HG03442 (cell line): ENCODE measurements around the gene MACROH2A1.
A peak's percentile ranks its signal among the peaks of the same experiment; 100 is the strongest.
"Not testable (repeated sequence)": the region's sequence is repeated elsewhere in the genome, so short reads cannot be mapped to it uniquely, and the experiment has no call there.

Experiments
- ATAC-seq: cut with Tn5 transposase; IDR thresholded peaks from one replicate; pipeline ENCODE4 v1.9.1; 2021; ENCODE audit warnings: mild to moderate bottlenecking, moderate library complexity; ENCODE audit not compliant: unreplicated experiment

MACROH2A1 gene

DNA sequence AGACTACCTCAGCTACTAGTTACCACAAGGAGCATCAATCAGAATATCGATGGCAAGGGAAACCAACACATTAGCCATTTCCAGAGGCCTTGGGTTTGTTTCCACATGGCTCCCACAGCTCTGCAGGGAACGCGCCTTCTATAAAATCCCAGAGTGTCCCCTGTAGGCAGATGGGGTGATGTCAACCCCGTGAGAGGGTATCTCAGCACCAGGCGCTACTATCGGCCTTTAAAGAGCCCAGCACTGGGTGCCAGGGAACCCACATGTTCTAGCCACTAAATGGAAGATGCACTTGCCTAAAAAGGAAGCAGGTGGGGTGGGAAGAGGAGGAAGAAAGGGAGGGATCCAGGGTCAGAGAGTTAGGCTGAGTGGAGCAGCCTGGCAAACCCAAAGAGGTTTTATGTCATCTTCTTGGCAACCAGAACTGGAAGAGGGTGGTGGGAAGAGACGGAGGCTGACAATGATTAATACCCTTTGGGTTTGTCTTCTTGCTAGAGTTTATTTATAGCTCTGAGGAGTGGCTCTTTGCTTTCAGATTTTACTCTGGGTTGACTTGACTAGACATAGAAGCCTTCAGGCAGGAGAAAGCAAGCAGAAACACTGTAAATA, 19.9 kb downstream of the MACROH2A1 start:
- no peak for ATAC-seq

DNA sequence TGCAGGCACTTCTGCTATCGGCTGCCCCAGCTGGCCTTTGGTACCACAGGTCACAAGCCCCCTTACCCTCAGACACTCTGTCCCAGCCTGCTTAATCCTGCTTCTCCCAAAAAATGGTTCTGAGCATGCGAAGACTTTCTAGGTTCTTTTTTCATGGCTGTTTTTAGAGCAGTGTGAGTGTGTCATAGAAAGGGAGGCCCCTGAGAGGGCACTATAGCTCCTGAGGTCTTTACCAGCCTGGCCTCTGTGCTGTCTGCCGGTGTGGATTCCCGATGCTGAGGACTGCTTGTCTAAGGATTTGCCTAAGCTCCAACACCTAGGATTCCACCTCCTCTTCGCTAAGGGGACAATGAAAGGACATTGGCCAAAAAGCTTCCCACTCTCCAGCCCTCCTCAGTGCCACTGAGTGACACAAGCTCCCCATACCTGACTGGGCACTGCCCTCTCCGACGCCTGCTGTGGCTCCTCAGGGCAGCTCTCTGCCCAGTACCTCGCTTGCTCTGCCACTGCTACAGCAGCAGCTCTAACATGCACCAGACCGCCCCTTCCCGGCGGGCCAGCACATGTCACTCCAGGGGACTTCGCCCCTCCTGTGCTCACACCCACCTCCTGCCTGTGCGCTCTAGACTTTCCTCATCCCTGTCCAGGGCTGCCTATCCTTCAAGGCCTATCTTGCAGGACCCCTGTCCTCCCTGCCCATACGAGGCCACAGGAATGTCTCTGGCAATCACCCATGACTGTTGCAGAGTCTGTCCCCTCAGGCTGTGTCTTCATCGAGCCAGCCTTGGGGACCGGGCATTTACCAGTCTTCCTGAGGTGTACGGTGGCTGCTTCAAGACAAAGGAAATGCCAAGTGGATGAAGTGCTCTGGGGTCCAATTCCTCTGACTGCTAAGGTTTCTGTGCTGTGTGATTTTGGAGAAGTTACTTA, 21.0 kb downstream of the MACROH2A1 start:
- ATAC-seq = no peak

DNA sequence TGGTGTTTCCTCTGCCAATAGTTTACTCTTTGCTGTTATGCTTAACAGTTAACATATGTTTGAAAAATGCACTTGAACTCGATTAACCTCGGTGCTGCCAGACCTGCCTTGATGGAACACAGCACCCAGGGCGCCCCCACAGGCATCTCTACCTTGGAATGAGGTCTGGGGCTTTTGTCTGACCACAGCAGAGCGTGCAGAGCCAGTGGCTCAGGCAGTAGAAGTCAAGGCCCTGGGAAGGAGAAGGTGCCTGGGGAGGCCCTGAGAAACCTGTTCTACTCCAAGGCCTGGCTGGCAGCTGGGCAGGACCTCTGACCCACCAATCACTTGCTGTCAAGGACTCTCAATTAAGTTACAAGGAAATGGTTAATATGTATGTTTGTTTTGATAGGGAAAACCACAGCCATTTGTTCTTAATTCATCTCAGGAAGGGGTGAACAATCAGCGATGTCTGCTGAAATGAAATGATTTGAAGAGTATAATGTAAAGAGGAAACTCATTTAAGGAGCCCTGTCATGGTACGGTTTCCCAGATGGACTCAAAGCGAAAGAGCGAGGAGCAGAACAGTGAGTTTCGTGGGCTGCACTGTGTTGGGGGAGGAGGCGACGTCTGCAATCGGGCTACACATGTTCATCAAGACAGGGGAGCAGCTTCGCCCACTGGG, 21.9 kb downstream of the MACROH2A1 start:
- peak; percentile 73 for ATAC-seq

DNA sequence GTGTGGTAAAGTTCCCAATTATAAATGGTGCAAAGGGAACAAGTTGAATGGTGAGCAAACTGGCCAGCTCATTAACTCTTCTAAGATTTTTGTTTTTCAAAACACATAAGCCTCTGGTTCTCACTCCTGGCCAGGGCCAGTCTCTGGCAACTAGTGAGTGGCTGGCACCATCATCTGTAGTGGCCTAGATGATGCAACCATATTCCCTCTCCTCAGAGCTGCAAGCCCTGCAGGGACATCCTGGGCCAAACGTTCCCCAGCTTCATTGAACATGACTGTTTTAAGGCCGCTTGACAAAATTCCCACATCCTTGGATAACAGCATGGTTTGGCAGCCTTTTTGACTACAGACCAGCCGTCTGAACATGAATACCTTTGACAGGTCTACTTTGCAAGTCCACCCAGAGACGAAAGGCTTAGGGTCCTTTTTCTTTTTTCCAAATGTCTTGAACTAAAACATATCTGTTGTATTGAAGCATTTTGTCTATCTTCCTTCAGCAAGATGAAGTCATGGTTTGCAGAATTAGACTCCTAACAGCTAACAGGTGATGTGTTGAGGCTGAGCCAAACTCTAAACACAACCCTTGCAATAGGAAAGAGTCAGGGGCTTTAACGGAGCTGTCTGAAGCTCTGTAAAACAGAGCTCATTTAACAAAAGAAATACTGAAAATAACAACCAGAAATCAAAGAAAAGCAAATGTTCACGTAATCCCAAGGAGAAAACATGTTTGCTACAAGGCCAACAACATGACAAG, 23.8 kb downstream of the MACROH2A1 start:
- no peak for ATAC-seq

DNA sequence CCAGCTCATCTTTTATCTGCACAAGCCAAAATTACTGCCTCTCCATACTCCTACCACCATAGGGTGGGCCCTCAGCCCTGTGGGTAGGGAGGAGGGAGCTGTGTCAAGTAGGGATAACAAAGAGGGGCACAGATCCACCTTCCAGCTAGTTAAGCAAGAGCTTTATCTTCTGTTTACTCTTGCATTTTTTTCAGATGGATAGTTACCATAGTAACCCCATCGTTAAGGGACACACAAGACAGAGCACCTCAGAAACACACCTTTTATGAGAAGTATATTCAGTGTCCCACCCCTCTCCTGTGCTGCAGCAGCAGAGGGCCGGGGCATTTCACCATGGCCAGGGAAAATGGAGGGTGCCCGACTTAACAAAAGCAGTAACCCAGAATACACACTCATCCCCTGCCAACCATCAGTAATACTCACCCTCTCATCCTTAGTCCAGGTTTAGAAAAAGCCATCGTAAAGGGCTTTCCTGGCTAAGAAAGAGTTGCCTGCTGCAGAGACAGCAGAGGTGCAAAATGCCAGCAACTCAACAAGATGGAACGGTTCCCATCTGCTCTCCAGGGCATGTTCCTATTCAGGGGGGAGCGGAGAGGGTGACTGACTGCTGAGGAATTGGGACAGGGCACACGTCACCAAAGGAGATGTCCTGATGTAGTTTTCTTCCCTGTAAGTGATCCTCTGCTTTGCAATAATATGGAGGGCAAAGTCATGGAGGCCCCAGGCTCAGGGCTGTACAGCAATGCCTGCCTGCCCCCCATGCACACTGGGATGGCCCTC, 25.1 kb downstream of the MACROH2A1 start:
- ATAC-seq = no peak

DNA sequence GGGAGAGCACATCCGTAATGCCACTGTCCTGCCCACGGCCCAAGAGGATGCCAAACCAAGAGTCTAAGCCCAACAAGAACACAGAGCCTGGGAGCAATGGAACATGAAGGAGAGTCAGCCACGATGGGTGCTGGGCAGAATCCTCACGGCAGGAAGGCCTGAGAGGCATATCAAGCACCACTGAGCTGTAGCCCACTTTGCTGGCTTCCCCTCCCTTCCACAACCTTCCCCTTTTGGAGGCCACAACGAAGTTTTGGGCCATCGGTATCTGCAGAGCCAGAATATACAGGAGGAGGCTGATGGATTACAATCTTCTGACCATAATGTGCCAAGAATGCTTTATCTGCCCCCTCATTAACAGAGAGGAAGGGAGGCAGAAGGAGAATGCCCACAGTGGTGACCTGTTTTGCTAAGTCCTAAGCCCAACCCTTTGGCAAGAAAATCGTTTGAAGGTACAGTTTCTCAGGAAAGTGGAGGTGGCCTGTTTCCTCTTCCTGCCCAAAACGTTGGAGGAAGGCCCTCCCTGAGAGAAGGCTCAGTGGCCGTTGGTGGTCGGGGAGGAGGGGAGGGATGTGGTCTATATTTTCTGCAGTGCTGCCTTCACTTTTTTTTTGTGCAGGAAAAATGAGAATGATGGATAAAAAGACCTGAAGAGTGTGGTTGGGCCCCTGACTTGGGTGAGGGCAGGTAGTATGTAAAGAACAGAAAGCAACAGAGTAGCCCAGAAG, 26.2 kb downstream of the MACROH2A1 start:
- no peak for ATAC-seq

DNA sequence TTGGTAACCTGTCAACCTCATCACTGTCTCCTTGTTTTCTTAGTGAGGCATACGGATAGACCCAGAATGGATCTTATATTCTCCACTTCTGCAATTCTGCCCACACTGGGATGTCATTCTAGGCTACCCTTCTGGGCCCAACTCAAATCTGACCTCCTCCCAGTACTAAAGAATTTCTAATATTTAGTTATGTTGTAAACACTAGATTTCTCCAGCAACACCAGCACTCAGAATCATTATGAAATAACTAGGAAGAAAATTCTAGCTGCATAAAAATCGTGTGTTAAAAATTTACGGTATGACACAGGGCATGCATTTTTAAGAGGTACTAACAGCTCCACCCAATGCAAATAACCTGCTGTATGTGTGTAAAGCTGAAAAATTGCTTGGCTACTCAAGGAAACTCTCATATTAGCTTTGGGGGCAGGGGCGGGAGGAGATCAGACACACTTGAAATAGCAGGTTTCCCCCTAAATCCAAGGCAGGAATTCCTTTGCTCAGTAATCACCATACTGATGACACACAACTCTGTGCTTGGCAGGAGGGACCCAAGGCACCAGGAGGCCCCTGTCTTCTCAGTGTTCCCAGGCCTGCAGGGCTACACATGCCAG, 27.3 kb downstream of the MACROH2A1 start:
- no peak for ATAC-seq

DNA sequence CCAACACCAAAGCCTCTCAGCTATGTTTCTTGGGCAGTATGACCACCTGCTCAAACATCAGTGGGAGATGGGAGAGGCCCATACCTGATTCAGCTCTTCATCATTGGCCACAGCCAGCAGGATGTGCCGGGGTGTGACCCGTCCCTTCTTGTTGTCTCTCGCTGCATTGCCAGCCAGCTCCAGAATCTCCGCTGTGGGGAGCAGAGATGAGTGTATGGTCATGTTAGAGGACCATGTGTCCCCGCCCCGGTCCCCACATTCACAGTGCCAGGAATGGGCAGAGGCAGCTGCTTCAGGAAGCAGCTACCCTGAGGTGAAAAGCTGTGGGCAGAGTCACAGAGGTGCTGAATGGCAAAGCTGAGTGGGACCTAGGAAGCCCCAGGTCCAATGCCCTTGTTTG, 29.1 kb downstream of the MACROH2A1 start:
- no peak for ATAC-seq

DNA sequence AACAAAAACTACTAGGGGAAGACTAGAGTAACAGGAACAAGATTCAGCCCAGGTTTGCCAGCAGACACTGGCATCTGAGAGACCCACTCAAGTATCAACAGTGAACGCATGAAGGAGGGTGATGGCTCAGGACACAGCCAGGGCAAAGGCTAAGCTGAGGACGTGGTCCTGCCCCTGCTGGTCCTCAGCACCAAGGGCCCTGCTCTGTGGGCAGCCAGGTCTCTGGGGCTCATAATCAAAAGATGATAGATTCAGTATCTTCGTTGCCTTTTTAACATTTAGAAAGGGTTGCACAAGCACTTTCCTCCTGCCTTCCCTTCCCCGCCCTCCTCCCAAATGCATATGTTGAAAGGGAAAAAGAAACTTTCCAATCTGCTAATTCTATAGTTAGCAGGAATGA, 31.5 kb downstream of the MACROH2A1 start:
- no peak for ATAC-seq

DNA sequence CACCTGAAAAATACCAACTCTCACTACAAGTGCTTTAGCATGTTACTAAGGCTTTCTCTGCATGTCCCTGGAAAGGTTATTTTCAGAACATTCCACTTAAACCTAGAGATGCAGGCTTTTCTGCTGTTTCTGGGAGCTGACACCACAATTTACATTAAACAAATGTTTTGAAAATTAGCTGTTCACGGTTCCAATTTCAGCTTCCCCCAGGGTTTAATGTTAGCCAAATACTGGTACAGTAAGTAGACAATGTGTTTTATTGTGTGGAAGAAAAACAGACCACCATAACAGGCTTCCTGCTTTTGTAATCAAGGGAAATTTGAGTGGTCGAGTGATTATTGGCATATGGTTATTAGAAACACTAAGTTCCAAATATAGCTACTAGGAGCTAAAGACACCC, 32.0 kb downstream of the MACROH2A1 start:
- no peak for ATAC-seq

DNA sequence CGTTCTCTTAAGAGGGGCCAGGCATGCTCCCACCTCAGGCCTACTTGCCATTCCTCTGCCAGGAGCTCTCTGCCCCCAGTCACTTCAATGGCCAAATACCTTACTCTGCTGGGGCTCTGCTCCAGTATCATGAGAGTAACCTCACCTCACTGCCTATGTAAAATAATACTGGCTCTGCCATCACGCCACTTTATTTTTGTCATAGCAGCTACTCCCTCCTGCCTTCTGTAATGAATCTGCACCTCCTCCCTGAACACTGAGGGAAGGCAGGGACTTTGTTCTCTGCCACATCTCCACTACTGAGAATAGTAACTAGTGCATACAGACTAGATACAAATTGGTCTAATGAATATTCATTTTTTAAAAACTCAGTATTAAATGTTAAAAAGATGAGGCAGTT, 33.8 kb downstream of the MACROH2A1 start:
- no peak for ATAC-seq

DNA sequence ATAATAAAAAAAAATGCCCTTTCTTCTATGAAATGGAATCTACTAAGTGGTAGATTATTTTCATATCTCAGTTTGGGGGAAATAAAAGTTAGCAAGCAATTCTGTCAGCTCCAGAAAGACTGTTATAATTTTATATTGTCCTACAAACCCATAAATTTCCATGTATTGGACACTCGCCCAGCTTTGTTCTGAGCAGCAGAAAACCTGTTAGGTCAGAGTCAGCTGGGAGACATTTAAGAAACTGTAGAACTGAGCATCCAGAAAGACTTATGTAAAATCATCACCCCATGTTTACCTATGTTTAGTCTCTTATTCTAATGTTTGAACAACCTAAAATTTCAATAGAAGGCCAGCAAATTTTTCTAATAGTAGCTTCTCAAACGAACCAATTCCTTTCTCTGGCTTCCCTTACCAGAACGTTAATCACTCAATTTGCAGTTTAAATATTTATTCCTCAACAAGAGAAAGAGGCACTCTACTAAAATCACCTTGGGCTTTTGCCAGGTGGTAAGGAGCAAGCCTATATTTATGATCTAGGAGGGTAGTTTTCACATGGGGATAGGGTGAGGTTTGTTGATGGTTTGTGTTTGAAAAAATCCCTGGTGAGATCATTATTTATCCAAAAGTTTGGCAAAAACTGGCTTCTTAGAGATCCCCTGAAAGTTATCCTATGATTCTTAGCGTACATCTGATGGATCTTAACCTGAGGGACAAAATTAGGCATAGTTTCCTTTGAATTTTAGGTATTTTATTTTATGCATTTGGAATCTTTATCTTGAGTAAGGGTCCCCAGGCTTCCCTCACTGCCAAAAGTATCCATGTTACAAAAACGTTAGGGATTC, 34.4 kb downstream of the MACROH2A1 start:
- ATAC-seq = no peak

DNA sequence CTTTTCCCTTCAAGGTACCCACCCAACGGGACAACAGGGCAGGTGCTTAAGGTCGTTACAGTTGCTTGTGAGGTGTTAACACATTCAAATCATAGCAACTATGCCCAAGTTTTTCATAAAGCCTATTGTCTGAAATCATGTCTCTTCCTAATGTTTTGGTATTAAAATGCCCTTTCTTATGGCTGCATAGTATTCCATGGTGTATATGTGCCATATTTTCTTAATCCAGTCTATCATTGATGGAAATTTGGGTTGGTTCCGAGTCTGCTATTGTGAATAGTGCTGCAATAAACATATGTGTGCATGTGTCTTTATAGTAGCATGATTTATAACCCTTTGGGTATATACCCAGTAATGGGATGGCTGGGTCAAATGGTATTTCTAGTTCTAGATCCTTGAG, 35.7 kb downstream of the MACROH2A1 start:
- not testable (repeated sequence) for ATAC-seq

DNA sequence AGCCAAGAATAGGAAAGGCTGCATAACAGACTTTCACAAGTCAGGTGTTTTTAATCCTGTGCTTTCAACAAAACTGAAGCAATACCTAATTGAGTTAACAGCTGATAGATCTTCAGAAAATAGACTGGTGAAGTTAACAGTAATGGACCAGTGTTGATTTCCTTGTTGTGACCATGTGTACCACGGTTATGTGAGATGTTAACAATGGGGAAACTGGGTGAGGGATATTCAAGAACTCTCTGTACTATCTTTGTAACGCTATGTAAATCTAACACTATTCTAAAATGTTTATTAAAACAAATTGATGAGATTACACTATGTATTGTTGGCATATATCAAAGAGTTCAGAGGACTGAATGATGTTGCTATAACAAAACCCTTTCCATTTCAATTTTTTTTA, 36.9 kb downstream of the MACROH2A1 start:
- no peak for ATAC-seq

DNA sequence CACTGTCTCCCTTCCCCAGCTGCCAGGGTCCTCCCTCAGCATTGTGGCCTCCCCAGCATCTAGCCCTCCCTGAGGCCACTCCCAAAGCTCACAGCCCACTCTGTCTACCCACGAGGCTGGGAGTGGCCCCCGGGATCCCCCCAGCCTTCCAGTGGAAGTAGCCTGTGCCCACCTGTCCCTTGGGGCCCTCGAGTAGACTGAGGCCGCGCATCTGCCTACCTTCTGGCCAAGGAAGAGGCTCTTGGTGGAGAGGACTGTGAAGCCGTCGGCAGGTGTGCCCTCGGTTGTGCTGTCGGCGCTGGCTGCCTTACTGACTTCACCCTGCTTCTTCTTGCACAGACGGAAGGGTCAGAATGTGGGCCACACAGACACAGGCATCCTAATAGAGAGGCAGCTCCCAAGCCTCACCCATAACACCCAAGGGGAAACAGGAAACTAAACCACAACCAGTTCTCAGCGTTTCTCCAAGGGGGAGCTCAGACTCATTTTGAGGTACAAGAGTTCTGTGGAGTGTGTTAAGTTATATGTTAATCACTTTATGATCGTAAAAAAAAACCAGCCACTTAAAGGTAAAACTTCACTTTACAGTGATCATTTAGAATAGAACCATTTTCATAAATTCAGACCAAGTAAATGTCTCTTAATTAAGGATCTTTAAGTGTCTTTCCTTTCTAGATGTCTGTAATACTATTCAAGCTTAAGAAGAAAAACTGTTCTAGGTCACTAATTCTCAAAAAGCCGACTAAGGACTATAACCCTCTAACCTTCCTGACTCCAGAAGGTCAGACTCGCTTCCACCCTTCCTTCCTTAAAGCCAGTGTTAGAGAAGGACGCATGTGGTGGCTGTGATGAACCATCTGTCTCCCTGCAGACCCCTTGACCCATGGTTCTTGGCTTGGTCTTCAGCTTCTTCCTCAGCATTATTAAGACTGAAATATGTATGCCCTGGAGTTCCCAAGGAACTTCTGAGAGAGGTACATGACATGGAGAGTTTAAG, 38.5 kb downstream of the MACROH2A1 start:
- ATAC-seq = no peak

DNA sequence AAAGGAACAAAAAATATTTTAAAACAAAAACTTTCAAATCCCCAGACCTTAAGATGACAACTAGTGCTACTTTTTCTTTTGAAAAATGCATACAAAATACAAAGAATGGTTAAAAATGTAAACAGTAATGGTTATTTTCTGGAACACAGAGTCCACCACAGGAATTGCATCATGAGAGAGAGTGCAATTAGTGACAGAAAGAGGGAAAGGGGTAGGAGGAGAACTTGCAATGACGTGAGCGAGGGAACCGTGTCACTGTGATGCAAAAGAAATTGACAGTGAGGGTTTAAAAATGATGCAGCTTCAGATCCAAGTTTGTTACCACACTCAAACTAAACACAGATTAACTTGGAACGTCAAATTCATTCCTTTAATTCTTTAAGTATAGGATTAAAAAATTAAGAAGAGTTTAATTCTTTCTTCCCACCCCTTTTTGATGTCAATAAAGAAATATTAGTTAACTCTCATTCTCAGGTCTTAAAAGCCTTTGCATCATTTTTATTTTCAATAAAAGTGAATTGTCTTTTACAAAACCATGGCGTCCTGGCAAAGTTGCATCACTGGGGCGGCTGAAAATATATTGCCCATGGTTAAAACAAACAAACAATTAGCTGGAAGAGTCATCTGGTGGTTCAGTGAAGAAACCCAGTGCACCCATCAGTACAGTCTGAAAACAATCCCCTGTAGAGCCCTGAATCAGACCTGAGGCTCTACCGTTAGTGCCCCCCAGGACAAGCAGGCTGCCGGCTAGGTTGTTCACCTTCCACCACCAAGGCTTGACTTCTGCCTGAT, 39.5 kb downstream of the MACROH2A1 start:
- ATAC-seq = no peak
